H1 (cell line): ENCODE measurements around the gene SMIM28. TPM values are rescaled to one million over a fixed set of nuclear protein-coding genes. Genes with fewer than 3 reads are reported as not detected.

ENCODE experiments used
- CTCF ChIA-PET: fragments of 300-600 bp; sonication (Branson Sonifier 250); formaldehyde crosslinking; loops from one replicate; lab custom pipeline; 2021; ENCODE audit not compliant: partially characterized antibody; lab: Charles Lee
- POLR2A ChIA-PET: fragments of 300-600 bp; sonication (Branson Sonifier 250); formaldehyde crosslinking; loops from one replicate; lab custom pipeline; 2021; ENCODE audit warnings: inconsistent platforms; ENCODE audit not compliant: partially characterized antibody; lab: Charles Lee
- DNase-seq, 2 experiments: peaks; one replicate each; pipeline versions ENCODE4 v3.0.0 to v3.0.0-alpha.2; 2010 to 2022; ENCODE audit warnings: low spot score in 2 of 2, low read depth in 1 of 2, mixed read lengths in 1 of 2
- FAIRE-seq: peaks from 2 replicates; lab custom pipeline; 2011; peaks lifted over from hg19 to GRCh38; lab: Jason Lieb, UNC
- H2AFZ ChIP-seq: 2 replicates; pipeline ENCODE4 v1.8.1; 2012; ENCODE audit warnings: low read length, inconsistent platforms
- H2AK5ac ChIP-seq: 2 replicates; pipeline ENCODE4 v1.6.1; 2013; ENCODE audit warnings: low read depth, low read length
- H2BK120ac ChIP-seq: replicated peaks from 2 replicates; pipeline ENCODE3; 2013; ENCODE audit warnings: low read depth, low read length, inconsistent platforms
- H2BK12ac ChIP-seq: 2 replicates; pipeline ENCODE4 v1.6.1; 2013; ENCODE audit warnings: low read depth, low read length
- H2BK15ac ChIP-seq: 2 replicates; pipeline ENCODE4 v1.6.1; 2013; ENCODE audit warnings: low read length
- H2BK20ac ChIP-seq: 2 replicates; pipeline ENCODE4 v1.6.1; 2013; ENCODE audit warnings: low read length
- H2BK5ac ChIP-seq: 2 replicates; pipeline ENCODE4 v1.6.1; 2013; ENCODE audit warnings: low read depth, low read length
- H3K14ac ChIP-seq: 2 replicates; pipeline ENCODE4 v1.6.1; 2013; ENCODE audit warnings: inconsistent platforms; ENCODE audit not compliant: insufficient read length
- H3K18ac ChIP-seq: 2 replicates; pipeline ENCODE4 v1.6.1; 2013; ENCODE audit warnings: low read length; ENCODE audit errors: extremely low read depth
- H3K23ac ChIP-seq: 2 replicates; pipeline ENCODE4 v1.6.1; 2013; ENCODE audit warnings: inconsistent platforms; ENCODE audit not compliant: insufficient read length
- H3K23me2 ChIP-seq: 2 replicates; pipeline ENCODE4 v1.6.1; 2013; ENCODE audit warnings: low read depth, low read length
- H3K27ac ChIP-seq: 2 replicates; pipeline ENCODE4 v1.6.1; 2011; ENCODE audit warnings: low read depth, low read length, inconsistent platforms
- H3K27me3 ChIP-seq, 4 experiments: replicated peaks in 1 of 4; 1 replicate in 1 of 4; 2 replicates in 3 of 4; pipeline versions ENCODE4 v1.6.1 to v1.8.1; 2011 to 2013; ENCODE audit warnings: low read length in 3 of 4, mild to moderate bottlenecking in 3 of 4, inconsistent platforms in 2 of 4, mixed read lengths in 2 of 4, moderate library complexity in 1 of 4; ENCODE audit not compliant: control insufficient read depth in 3 of 4, insufficient read depth in 3 of 4; ENCODE audit errors: extremely low read depth in 1 of 4
- H3K36me3 ChIP-seq, 4 experiments: 2 replicates each; pipeline versions ENCODE4 v1.6.1 to v1.8.1; 2011 to 2013; ENCODE audit warnings: mild to moderate bottlenecking in 4 of 4, low read length in 3 of 4, moderate library complexity in 2 of 4, control low read depth in 1 of 4, inconsistent platforms in 1 of 4; ENCODE audit not compliant: insufficient read depth in 4 of 4, control insufficient read depth in 2 of 4
- H3K4ac ChIP-seq: replicated peaks from 2 replicates; pipeline ENCODE3; 2013; ENCODE audit warnings: low read length, low read depth, mixed read lengths, inconsistent platforms; ENCODE audit not compliant: insufficient read length
- H3K4me1 ChIP-seq, 4 experiments: replicated peaks in 1 of 4; 1 replicate in 1 of 4; 2 replicates in 3 of 4; pipeline versions ENCODE4 v1.6.1 to v1.8.1; 2011 to 2013; ENCODE audit warnings: low read length in 3 of 4, inconsistent platforms in 2 of 4, mixed read lengths in 1 of 4; ENCODE audit not compliant: insufficient read depth in 4 of 4, control insufficient read depth in 3 of 4
- H3K4me2 ChIP-seq, 2 experiments: 2 replicates each; pipeline versions ENCODE4 v1.6.1 to v1.8.1; 2011 to 2013; ENCODE audit warnings: low read depth in 2 of 2, low read length in 2 of 2, control low read depth in 1 of 2, inconsistent platforms in 1 of 2, mild to moderate bottlenecking in 1 of 2; ENCODE audit not compliant: insufficient read depth in 1 of 2
- H3K4me3 ChIP-seq, 4 experiments: fragments of 200-600, 300-600 bp in 1 of 4; sonication (generic), shearing (Covaris generic), sonication (Bioruptor Twin) in 1 of 4; 2 replicates each; pipeline versions ENCODE4 v1.5.1 to v1.8.1; 2011 to 2016; ENCODE audit warnings: low read length in 4 of 4, low read depth in 3 of 4, control low read depth in 2 of 4, inconsistent platforms in 2 of 4, mild to moderate bottlenecking in 2 of 4, mixed read lengths in 1 of 4, moderate library complexity in 1 of 4; ENCODE audit not compliant: insufficient read depth in 2 of 4; ENCODE audit errors: extremely low read depth in 1 of 4
- H3K56ac ChIP-seq: replicated peaks from 2 replicates; pipeline ENCODE3; 2013; ENCODE audit warnings: low read depth, mild to moderate bottlenecking, mixed read lengths, low read length, inconsistent platforms; ENCODE audit not compliant: insufficient read length
- H3K79me1 ChIP-seq: 2 replicates; pipeline ENCODE4 v1.6.1; 2013; ENCODE audit warnings: low read depth, low read length, control low read depth
- H3K79me2 ChIP-seq, 2 experiments: 2 replicates each; pipeline versions ENCODE4 v1.6.1 to v1.8.1; 2012 to 2013; ENCODE audit warnings: low read length in 2 of 2, mild to moderate bottlenecking in 2 of 2, inconsistent platforms in 1 of 2; ENCODE audit not compliant: insufficient read depth in 2 of 2, control insufficient read depth in 1 of 2
- H3K9ac ChIP-seq, 4 experiments: replicated peaks in 1 of 4; 1 replicate in 1 of 4; 2 replicates in 3 of 4; pipeline versions ENCODE4 v1.6.1 to v1.8.1; 2011 to 2013; ENCODE audit warnings: low read depth in 3 of 4, low read length in 3 of 4, control low read depth in 2 of 4, mild to moderate bottlenecking in 2 of 4, moderate library complexity in 2 of 4, inconsistent platforms in 1 of 4; ENCODE audit errors: extremely low read depth in 1 of 4
- H3K9me3 ChIP-seq, 2 experiments: 2 replicates each; pipeline versions ENCODE4 v1.6.1 to v1.8.1; 2012 to 2013; ENCODE audit warnings: mild to moderate bottlenecking in 2 of 2, moderate library complexity in 2 of 2, control low read depth in 1 of 2, inconsistent platforms in 1 of 2, low read depth in 1 of 2, low read length in 1 of 2, mixed read lengths in 1 of 2; ENCODE audit not compliant: insufficient read depth in 2 of 2
- H4K20me1 ChIP-seq, 2 experiments: replicated peaks in 1 of 2; 2 replicates each; pipeline versions ENCODE3 to v1.8.1; 2011 to 2013; ENCODE audit warnings: inconsistent platforms in 2 of 2, low read length in 2 of 2, mild to moderate bottlenecking in 1 of 2; ENCODE audit not compliant: insufficient read depth in 2 of 2, control insufficient read depth in 1 of 2
- H4K5ac ChIP-seq: 2 replicates; pipeline ENCODE4 v1.6.1; 2013; ENCODE audit warnings: low read length, low read depth, mixed read lengths, inconsistent platforms; ENCODE audit not compliant: insufficient read length
- H4K8ac ChIP-seq: 2 replicates; pipeline ENCODE4 v1.8.0; 2013; ENCODE audit warnings: mild to moderate bottlenecking, moderate library complexity, low read length, inconsistent platforms; ENCODE audit not compliant: insufficient read depth; ENCODE audit errors: extremely low read depth
- H4K91ac ChIP-seq: replicated peaks from 2 replicates; pipeline ENCODE3; 2013; ENCODE audit warnings: low read length, mixed read lengths, inconsistent platforms; ENCODE audit not compliant: insufficient read length
- CBX8 ChIP-seq: fragments of 300-800, 300-1000 bp; sonication (generic); IDR thresholded peaks from 2 replicates; pipeline ENCODE4 v1.7.1; 2016; ENCODE audit warnings: low read depth, low read length, borderline replicate concordance
- CEBPB ChIP-seq: IDR thresholded peaks from 2 replicates; pipeline ENCODE4 v1.6.1; 2012; ENCODE audit warnings: low read depth, low read length
- EP300 ChIP-seq, 2 experiments: IDR thresholded peaks; 1 replicate in 1 of 2; 2 replicates in 1 of 2; pipeline ENCODE4 v1.6.1; 2011 to 2012; ENCODE audit warnings: low read depth in 2 of 2, low read length in 2 of 2, mild to moderate bottlenecking in 2 of 2, borderline replicate concordance in 1 of 2, inconsistent platforms in 1 of 2, moderate library complexity in 1 of 2
- FOSL1 ChIP-seq: IDR thresholded peaks from 2 replicates; pipeline ENCODE4 v1.6.1; 2011; ENCODE audit warnings: mild to moderate bottlenecking, low read depth, low read length, moderate library complexity; ENCODE audit not compliant: insufficient read depth
- GTF2F1 ChIP-seq: IDR thresholded peaks from 2 replicates; pipeline ENCODE4 v1.6.1; 2012; ENCODE audit warnings: low read depth, low read length, improper control_type of control experiment, borderline replicate concordance
- MAX ChIP-seq: IDR thresholded peaks from 2 replicates; pipeline ENCODE4 v1.6.1; 2012; ENCODE audit warnings: inconsistent platforms
- NANOG ChIP-seq: IDR thresholded peaks from 2 replicates; pipeline ENCODE4 v1.6.1; 2011; ENCODE audit warnings: low read length, low read depth, mild to moderate bottlenecking, inconsistent platforms; ENCODE audit not compliant: insufficient read depth, poor library complexity, severe bottlenecking
- POLR2A ChIP-seq, 2 experiments: IDR thresholded peaks; 1 replicate in 1 of 2; 2 replicates in 1 of 2; pipeline ENCODE4 v1.6.1; 2011; ENCODE audit warnings: low read depth in 2 of 2, low read length in 2 of 2, mild to moderate bottlenecking in 2 of 2; ENCODE audit errors: control extremely low read depth in 1 of 2
- POLR2AphosphoS5 ChIP-seq: IDR thresholded peaks from 2 replicates; pipeline ENCODE4 v1.6.1; 2011; ENCODE audit warnings: low read depth, low read length
- POU5F1 ChIP-seq: IDR thresholded peaks from 2 replicates; pipeline ENCODE4 v1.6.1; 2011; ENCODE audit warnings: low read depth, mild to moderate bottlenecking, low read length, moderate library complexity
- RNF2 ChIP-seq: fragments of 200-900, 300-1000 bp; sonication (generic); IDR thresholded peaks from 2 replicates; pipeline ENCODE4 v1.7.1; 2016; ENCODE audit warnings: borderline replicate concordance, low read depth, mild to moderate bottlenecking, antibody characterized with exemption, low read length; ENCODE audit not compliant: poor library complexity, severe bottlenecking; ENCODE audit errors: missing control alignments
- SIRT6 ChIP-seq: IDR thresholded peaks from one replicate; pipeline ENCODE4 v1.7.1; 2012; ENCODE audit warnings: low read length, inconsistent platforms
- SP1 ChIP-seq: IDR thresholded peaks from 2 replicates; pipeline ENCODE4 v1.6.1; 2011; ENCODE audit warnings: low read depth, low read length
- SRF ChIP-seq: IDR thresholded peaks from 2 replicates; pipeline ENCODE4 v1.6.1; 2011; ENCODE audit warnings: mild to moderate bottlenecking, low read depth, low read length, moderate library complexity
- TBP ChIP-seq: IDR thresholded peaks from 2 replicates; pipeline ENCODE4 v1.6.1; 2011; ENCODE audit warnings: low read depth, low read length, improper control_type of control experiment
- WGBS, 2 experiments: shearing (Covaris generic) in 1 of 2; methylation state at CpG; one replicate each; pipeline versions ENCODE4 v1.1.6 to v1.1.7; 2013 to 2015; ENCODE audit warnings: low lambda C conversion rate in 2 of 2, mixed read lengths in 2 of 2, inconsistent platforms in 1 of 2, low coverage in 1 of 2, missing lambda C conversion rate in 1 of 2; ENCODE audit not compliant: insufficient replicate concordance in 2 of 2, insufficient coverage in 1 of 2, insufficient read length in 1 of 2; ENCODE audit errors: extremely low coverage in 1 of 2, missing lambda C conversion rate in 1 of 2; 5-methylcytosine and 5-hydroxymethylcytosine counted together
- polyA plus RNA-seq, 7 experiments: library from polyadenylated mRNA; depleted of rRNA in 3 of 7; stranded (reverse) in 5 of 7; unstranded in 2 of 7; fragments of >200 nt in 5 of 7; fragments of 200-250 nt in 2 of 7; gene quantifications; 1 replicate in 5 of 7; 2 replicates in 1 of 7; 4 replicates in 1 of 7; pipeline versions ENCODE4 v1.2.1 to v1.2.3, GENCODE V29; 2011 to 2013; ENCODE audit warnings: missing spikeins in 2 of 7, mixed read lengths in 2 of 7
- total RNA-seq: library from RNA; stranded (reverse); fragmentation: NEBNext Ultra II Directional; extraction: Animal tissue kit (Norgen Biotek cat#: 25700); gene quantifications from 2 replicates; pipeline ENCODE4 v1.2.1, GENCODE V29; 2021

Gene SMIM28
- total and polyA plus RNA-seq, 2 of the 8 experiments (the other 6 are each of a cell fraction or from before 2014, with no cell fraction given), result not detected

- no peak overlapping the region for H3K23ac ChIP-seq
- CTCF ChIA-PET, result interaction anchor here (0.6 to 1.6 kb wide), 3 partner anchors 11 to 488 kb away, joined by 3 to 5 read pairs (median 3); no protein-coding TSS in a partner anchor
- H3K36me3 ChIP-seq, result no peaks in the 10 kb centered on the region
- no peak overlapping the region for H3K4me3 ChIP-seq
- H3K4me2 ChIP-seq, result no peak overlapping the region
- H3K79me2 ChIP-seq, result no peaks in the 10 kb centered on the region
- H2BK5ac ChIP-seq, result no peak overlapping the region
- no peak for DNase-seq
- H3K79me1 ChIP-seq, result no peaks in the 10 kb centered on the region
- no peak overlapping the region for H2BK20ac ChIP-seq
- POLR2A ChIA-PET, result no interaction called here
- H3K14ac ChIP-seq, result no peak overlapping the region
- no peaks in the 10 kb centered on the region for H3K9me3 ChIP-seq
- H3K4ac ChIP-seq, result no peak overlapping the region
- no peak overlapping the region for H4K5ac ChIP-seq
- no peak overlapping the region for H2BK12ac ChIP-seq
- no peak overlapping the region for H3K18ac ChIP-seq
- H4K91ac ChIP-seq, result no peak overlapping the region
- no peak overlapping the region for H4K8ac ChIP-seq
- no peak overlapping the region for H3K9ac ChIP-seq
- no peak for FAIRE-seq
- 97% methylated on average over 3 of the region's 3 CpGs; no CpG with 5 or more reads in 1 of the 2 experiments for WGBS, 2 experiments
- no peak overlapping the region for H3K27ac ChIP-seq
- no peak overlapping the region for H3K56ac ChIP-seq
- no peak overlapping the region for H2AFZ ChIP-seq
- peaks cover 0 to 7% (median 1%) of the 10 kb centered on the region in 4 experiments; a peak in 4 of 7 replicates for H3K4me1 ChIP-seq
- H2AK5ac ChIP-seq, result no peak overlapping the region
- H2BK120ac ChIP-seq, result no peak overlapping the region
- no peaks in the 10 kb centered on the region for H3K23me2 ChIP-seq
- H2BK15ac ChIP-seq, result no peak overlapping the region
- H4K20me1 ChIP-seq, result no peaks in the 10 kb centered on the region
- H3K27me3 ChIP-seq, result no peaks in the 10 kb centered on the region
- TF ChIP-seq POLR2AphosphoS5 (no peak), EP300 (IDR thresholded peaks at IDR 0.05; ENCODE audit: borderline replicate concordance in 1 of 2, low read depth in 2 of 2, low read length in 2 of 2) (no peak), CEBPB (no peak), FOSL1 (no peak), POLR2A (IDR thresholded peaks at IDR 0.05; ENCODE audit: control extremely low read depth in 1 of 2, low read depth in 2 of 2, low read length in 2 of 2) (no peak), GTF2F1 (no peak), SIRT6 (no peak), MAX (no peak), CBX8 (no peak), SRF (no peak), POU5F1 (no peak), RNF2 (no peak), TBP (no peak), SP1 (no peak), NANOG (no peak)
These were observed 9.2 kb downstream of the SMIM28 start for GRCh38 chr6:138386897-138387296.
